ENCODE measurements around the gene PEX11B. TPM values are rescaled to one million over a fixed set of nuclear protein-coding genes. Genes with fewer than 3 reads are reported as not detected.

Gene PEX11B
- total RNA-seq, 1 experiment from 2014 or later = 22.4 TPM

GRCh38 chr1:145918992-145919939 lies 749 bp upstream of the PEX11B start:
- Histone ChIP-seq H3K9me3 (ENCODE audit: low read depth, low read length, poor library complexity, severe bottlenecking) (no peaks in the 10 kb centered on the region), H3K27ac (ENCODE audit: low read depth, low read length, poor library complexity, severe bottlenecking) (peak overlapping the region; percentile 94), H3K4me3 (ENCODE audit: low read depth, low read length, poor library complexity, severe bottlenecking) (peak overlapping the region; percentile 78), H3K36me3 (ENCODE audit: insufficient read depth, low read length, poor library complexity, severe bottlenecking) (peaks cover 20% of the 10 kb centered on the region), H3K4me1 (ENCODE audit: insufficient read depth, low read length, poor library complexity, severe bottlenecking) (peaks cover 16% of the 10 kb centered on the region), H3K27me3 (replicated peaks; ENCODE audit: insufficient read depth, low read depth, low read length, poor library complexity) (no peaks in the 10 kb centered on the region)
- TF ChIP-seq EZH2 (IDR thresholded peaks at IDR 0.05; ENCODE audit: borderline replicate concordance, low read depth, low read length, poor library complexity, severe bottlenecking) (no peak), CTCF (conservative IDR thresholded peaks at IDR 0.05; ENCODE audit: low read depth, low read length) (no peak)
- BruUV-seq (replicated peaks) = no TSS peak
- ChIA-PET POLR2A (ENCODE audit: low non-redundant PET) (interaction anchor here (0.6 kb wide), 2 partner anchors 16 to 38 kb away, joined by 4 to 8 read pairs; no protein-coding TSS in a partner anchor), CTCF (interaction anchor here (0.6 to 1.0 kb wide), 2 partner anchors 8 to 10 kb away, joined by 3 to 4 read pairs; partner anchors contain the start of genes ITGA10 and RBM8A)
- intact Hi-C loops (cut with micrococcal nuclease; ENCODE audit: unreplicated experiment) = loop anchor here (2.0 kb wide), 2 partner anchors 26 to 60 kb away; partner anchors contain the start of gene PIAS3
- no peak for DNase-seq (ENCODE audit: low spot score)

GRCh38 chr1:145917595-145917994 lies 922 bp downstream of the PEX11B start:
- TF ChIP-seq EZH2 (IDR thresholded peaks at IDR 0.05; ENCODE audit: borderline replicate concordance, low read depth, low read length, poor library complexity, severe bottlenecking) = no peak
- TF ChIP-seq CTCF (conservative IDR thresholded peaks at IDR 0.05; ENCODE audit: low read depth, low read length) = no peak
- BruUV-seq (replicated peaks) = no TSS peak
- Histone ChIP-seq H3K9me3 (ENCODE audit: low read depth, low read length, poor library complexity, severe bottlenecking) (no peaks in the 10 kb centered on the region), H3K4me1 (ENCODE audit: insufficient read depth, low read length, poor library complexity, severe bottlenecking) (peaks cover 16% of the 10 kb centered on the region), H3K4me3 (ENCODE audit: low read depth, low read length, poor library complexity, severe bottlenecking) (peak overlapping the region; percentile 78), H3K27me3 (replicated peaks; ENCODE audit: insufficient read depth, low read depth, low read length, poor library complexity) (no peaks in the 10 kb centered on the region), H3K27ac (ENCODE audit: low read depth, low read length, poor library complexity, severe bottlenecking) (peak overlapping the region; percentile 94), H3K36me3 (ENCODE audit: insufficient read depth, low read length, poor library complexity, severe bottlenecking) (peaks cover 11% of the 10 kb centered on the region)
- ChIA-PET POLR2A (ENCODE audit: low non-redundant PET) (no interaction called here), CTCF (no interaction called here)
- intact Hi-C loops (cut with micrococcal nuclease; ENCODE audit: unreplicated experiment) = no loop called here
- DNase-seq (ENCODE audit: low spot score) = no peak

GRCh38 chr1:145916745-145917144 lies 1.8 kb downstream of the PEX11B start:
- POLR2A ChIA-PET (ENCODE audit: low non-redundant PET) = no interaction called here
- CTCF ChIA-PET = no interaction called here
- TF ChIP-seq CTCF (conservative IDR thresholded peaks at IDR 0.05; ENCODE audit: low read depth, low read length) (no peak), EZH2 (IDR thresholded peaks at IDR 0.05; ENCODE audit: borderline replicate concordance, low read depth, low read length, poor library complexity, severe bottlenecking) (no peak)
- Histone ChIP-seq H3K4me1 (ENCODE audit: insufficient read depth, low read length, poor library complexity, severe bottlenecking) (peaks cover 14% of the 10 kb centered on the region), H3K36me3 (ENCODE audit: insufficient read depth, low read length, poor library complexity, severe bottlenecking) (peaks cover 11% of the 10 kb centered on the region), H3K27me3 (replicated peaks; ENCODE audit: insufficient read depth, low read depth, low read length, poor library complexity) (no peaks in the 10 kb centered on the region), H3K27ac (ENCODE audit: low read depth, low read length, poor library complexity, severe bottlenecking) (no peak overlapping the region), H3K4me3 (ENCODE audit: low read depth, low read length, poor library complexity, severe bottlenecking) (no peak overlapping the region), H3K9me3 (ENCODE audit: low read depth, low read length, poor library complexity, severe bottlenecking) (no peaks in the 10 kb centered on the region)
- no TSS peak for BruUV-seq (replicated peaks)
- intact Hi-C loops (cut with micrococcal nuclease; ENCODE audit: unreplicated experiment) = no loop called here
- DNase-seq (ENCODE audit: low spot score) = no peak
